HFFc6 (cell line): ENCODE data around the gene PEPD. TPM values are rescaled to one million over a fixed set of nuclear protein-coding genes. Genes with fewer than 3 reads are reported as not detected.

ENCODE experiments used
- DNase-seq: peaks from one replicate; pipeline ENCODE4 v3.0.0-alpha.2; 2018
- H3K27ac Mint-ChIP-seq: 2 replicates; pipeline ENCODE4 v1.8.0; 2020; ENCODE audit warnings: mild to moderate bottlenecking, mixed read lengths
- H3K27me3 Mint-ChIP-seq: 2 replicates; pipeline ENCODE4 v1.8.0; 2021; ENCODE audit warnings: mild to moderate bottlenecking, moderate library complexity, mixed read lengths; ENCODE audit not compliant: insufficient read depth
- H3K36me3 Mint-ChIP-seq: 2 replicates; pipeline ENCODE4 v1.8.0; 2021; ENCODE audit warnings: low read depth, mixed read lengths
- H3K4me1 Mint-ChIP-seq: 2 replicates; pipeline ENCODE4 v1.8.0; 2020; ENCODE audit warnings: low read depth, mixed read lengths
- H3K4me3 Mint-ChIP-seq: 2 replicates; pipeline ENCODE4 v1.8.0; 2020; ENCODE audit warnings: mild to moderate bottlenecking, moderate library complexity, mixed read lengths
- H3K9me3 Mint-ChIP-seq: 2 replicates; pipeline ENCODE4 v1.8.0; 2020; ENCODE audit warnings: mild to moderate bottlenecking, mixed read lengths
- CTCF ChIP-seq: fragments of 200-600 bp; sonication (generic); IDR thresholded peaks from 2 replicates; pipeline ENCODE4 v1.5.0; 2021; ENCODE audit warnings: antibody characterized with exemption, mild to moderate bottlenecking
- total RNA-seq, 6 experiments: library from RNA; stranded (reverse); fragmentation: NEBNext Ultra II Directional; extraction: Animal tissue kit (Norgen Biotek cat#: 25700); gene quantifications; 2 replicates in 1 of 6; 3 replicates in 5 of 6; pipeline ENCODE4 v1.2.3, GENCODE V29; 2021

PEPD gene
- total RNA-seq, 6 experiments from 2014 or later: 57.0 to 76.9 (median 67.6) TPM

GRCh38 chr19:33508431-33508830 is 13.2 kb downstream of the PEPD start:
- peak overlapping the region; percentile 78; the same call in 1 of the 2 replicates for H3K27ac Mint-ChIP-seq
- TF ChIP-seq CTCF: no peak
- no peaks in the 10 kb centered on the region for H3K36me3 Mint-ChIP-seq
- peaks cover 26% of the 10 kb centered on the region for H3K4me1 Mint-ChIP-seq
- H3K4me3 Mint-ChIP-seq: no peak overlapping the region
- H3K9me3 Mint-ChIP-seq: no peaks in the 10 kb centered on the region
- DNase-seq: no peak
- peaks cover 2% of the 10 kb centered on the region; the same call in 1 of the 2 replicates for H3K27me3 Mint-ChIP-seq

GRCh38 chr19:33508009-33508408 is 13.6 kb downstream of the PEPD start:
- Mint-ChIP-seq H3K27ac (peak overlapping the region; percentile 3; the same call in 1 of the 2 replicates), H3K4me3 (no peak overlapping the region), H3K9me3 (no peaks in the 10 kb centered on the region), H3K36me3 (no peaks in the 10 kb centered on the region), H3K4me1 (peaks cover 26% of the 10 kb centered on the region), H3K27me3 (peaks cover 2% of the 10 kb centered on the region; the same call in 1 of the 2 replicates)
- TF ChIP-seq CTCF: no peak
- no peak for DNase-seq

- Mint-ChIP-seq H3K36me3 (no peaks in the 10 kb centered on the region), H3K4me1 (peaks cover 26% of the 10 kb centered on the region), H3K4me3 (no peak overlapping the region), H3K9me3 (no peaks in the 10 kb centered on the region), H3K27ac (peak overlapping the region; percentile 3; the same call in 1 of the 2 replicates), H3K27me3 (peaks cover 2% of the 10 kb centered on the region; the same call in 1 of the 2 replicates)
- TF ChIP-seq CTCF: no peak
- DNase-seq: peak; percentile 19
Observed at GRCh38 chr19:33507021-33507956, 14.3 kb downstream of the PEPD start.

- DNase-seq: no peak
- peaks cover 26% of the 10 kb centered on the region for H3K4me1 Mint-ChIP-seq
- H3K36me3 Mint-ChIP-seq: no peaks in the 10 kb centered on the region
- no peak overlapping the region for H3K4me3 Mint-ChIP-seq
- peaks cover 2% of the 10 kb centered on the region; the same call in 1 of the 2 replicates for H3K27me3 Mint-ChIP-seq
- no peak for TF ChIP-seq CTCF
- H3K9me3 Mint-ChIP-seq: no peaks in the 10 kb centered on the region
- H3K27ac Mint-ChIP-seq: no peak overlapping the region
Observed at GRCh38 chr19:33506498-33506897, 15.1 kb downstream of the PEPD start.

GRCh38 chr19:33505823-33506222 is 15.8 kb downstream of the PEPD start:
- Mint-ChIP-seq H3K36me3 (no peaks in the 10 kb centered on the region), H3K4me1 (peaks cover 26% of the 10 kb centered on the region), H3K4me3 (no peak overlapping the region), H3K27ac (no peak overlapping the region), H3K9me3 (no peaks in the 10 kb centered on the region), H3K27me3 (peaks cover 4% of the 10 kb centered on the region)
- DNase-seq: no peak
- TF ChIP-seq CTCF: no peak
